Fibroblast of lung (primary cell): ENCODE results near the gene RANBP9. TPM values are rescaled to one million over a fixed set of nuclear protein-coding genes. Genes with fewer than 3 reads are reported as not detected.

Source experiments
- DNase-seq, 2 donors: peaks; one replicate each; pipeline versions ENCODE4 v3.0.0 to v3.0.0-alpha.2; 2010; ENCODE audit warnings: low read depth in 2 of 2
- H2AFZ ChIP-seq: 2 replicates; pipeline ENCODE4 v1.5.1; 2012; ENCODE audit warnings: low read length, control low read depth, inconsistent platforms
- H3K27ac ChIP-seq: 2 replicates; pipeline ENCODE4 v1.5.1; 2011; ENCODE audit warnings: low read length, control low read depth; ENCODE audit not compliant: insufficient read depth
- H3K27me3 ChIP-seq: 2 replicates; pipeline ENCODE4 v1.5.1; 2011; ENCODE audit warnings: mild to moderate bottlenecking, low read length; ENCODE audit not compliant: control insufficient read depth, insufficient read depth
- H3K36me3 ChIP-seq: 2 replicates; pipeline ENCODE4 v1.5.1; 2011; ENCODE audit warnings: low read length; ENCODE audit not compliant: control insufficient read depth, insufficient read depth
- H3K4me1 ChIP-seq: 2 replicates; pipeline ENCODE4 v1.5.1; 2011; ENCODE audit warnings: low read length; ENCODE audit not compliant: control insufficient read depth, insufficient read depth; ENCODE audit errors: extremely low read depth
- H3K4me2 ChIP-seq: 2 replicates; pipeline ENCODE4 v1.5.1; 2011; ENCODE audit warnings: low read length, control low read depth; ENCODE audit not compliant: insufficient read depth; ENCODE audit errors: extremely low read depth
- H3K4me3 ChIP-seq, 4 experiments: fragments of 200-600 bp in 1 of 4; sonication (generic) in 1 of 4; replicated peaks in 1 of 4; 2 replicates each; pipeline ENCODE4 v1.5.1; 2011 to 2016; ENCODE audit warnings: low read length in 4 of 4, low read depth in 3 of 4, mild to moderate bottlenecking in 3 of 4, control low read depth in 2 of 4, inconsistent platforms in 1 of 4, mixed read lengths in 1 of 4; ENCODE audit not compliant: insufficient read depth in 1 of 4; ENCODE audit errors: control extremely low read depth in 1 of 4
- H3K79me2 ChIP-seq: 2 replicates; pipeline ENCODE4 v1.5.1; 2012; ENCODE audit warnings: mild to moderate bottlenecking, low read length, inconsistent platforms; ENCODE audit not compliant: control insufficient read depth, insufficient read depth
- H3K9ac ChIP-seq: 2 replicates; pipeline ENCODE4 v1.5.1; 2011; ENCODE audit warnings: mild to moderate bottlenecking, low read length, control low read depth; ENCODE audit not compliant: insufficient read depth
- H3K9me3 ChIP-seq: 2 replicates; pipeline ENCODE4 v1.5.1; 2012; ENCODE audit warnings: low read depth, low read length; ENCODE audit not compliant: control insufficient read depth, insufficient read depth
- H4K20me1 ChIP-seq: 2 replicates; pipeline ENCODE4 v1.5.1; 2011; ENCODE audit warnings: low read length; ENCODE audit not compliant: control insufficient read depth, insufficient read depth; ENCODE audit errors: extremely low read depth
- CTCF ChIP-seq, 2 donors: IDR thresholded peaks in 1 of 2; conservative IDR thresholded peaks in 1 of 2; 1 replicate in 1 of 2; 2 replicates in 1 of 2; pipeline ENCODE4 v1.5.1; 2011 to 2012; ENCODE audit warnings: low read length in 2 of 2, control low read depth in 1 of 2, inconsistent platforms in 1 of 2, low read depth in 1 of 2, mild to moderate bottlenecking in 1 of 2
- EZH2 ChIP-seq: IDR thresholded peaks from 2 replicates; pipeline ENCODE4 v1.5.1; 2012; ENCODE audit warnings: low read length, control low read depth, mild to moderate bottlenecking; ENCODE audit errors: missing control alignments
- polyA plus RNA-seq, 2 donors: library from polyadenylated mRNA; depleted of rRNA in 1 of 2; stranded (reverse) in 1 of 2; unstranded in 1 of 2; fragments of >200 nt; gene quantifications; 2 replicates each; pipeline ENCODE4 v1.2.1, GENCODE V29; 2011 to 2012; ENCODE audit warnings: missing spikeins in 1 of 2
- total RNA-seq: library from RNA; depleted of rRNA; stranded (reverse); fragments of >200 nt; gene quantifications from 2 replicates; pipeline ENCODE4 v1.2.1, GENCODE V29; 2014

Gene RANBP9
- total and polyA plus RNA-seq, 2 donors (not counting 1 experiment from before 2014, with no cell fraction given): 46.7 to 48.7 TPM

GRCh38 chr6:13725052-13725451 lies 13.4 kb upstream of the RANBP9 start:
- TF ChIP-seq CTCF (conservative IDR thresholded peaks at IDR 0.05 in 1 of 2, IDR thresholded peaks at IDR 0.05 in 1 of 2; ENCODE audit: low read depth in 1 of 2, low read length in 2 of 2): no peak
- no peak for TF ChIP-seq EZH2
- no peak for DNase-seq
- H3K27ac ChIP-seq: no peak overlapping the region
- no peaks in the 10 kb centered on the region for H4K20me1 ChIP-seq
- no peak overlapping the region for H3K9ac ChIP-seq
- no peaks in the 10 kb centered on the region for H3K36me3 ChIP-seq
- no peaks in the 10 kb centered on the region for H3K27me3 ChIP-seq
- no peaks in the 10 kb centered on the region for H3K9me3 ChIP-seq
- H2AFZ ChIP-seq: no peak overlapping the region
- no peak overlapping the region for H3K4me3 ChIP-seq
- H3K4me1 ChIP-seq: peaks cover 2% of the 10 kb centered on the region
- H3K79me2 ChIP-seq: no peaks in the 10 kb centered on the region
- H3K4me2 ChIP-seq: no peak overlapping the region

GRCh38 chr6:13724182-13724581 lies 12.5 kb upstream of the RANBP9 start:
- H3K9me3 ChIP-seq: no peaks in the 10 kb centered on the region
- no peaks in the 10 kb centered on the region for H3K36me3 ChIP-seq
- H3K79me2 ChIP-seq: no peaks in the 10 kb centered on the region
- H3K27ac ChIP-seq: no peak overlapping the region
- H3K4me1 ChIP-seq: no peaks in the 10 kb centered on the region
- no peak overlapping the region for H3K9ac ChIP-seq
- H2AFZ ChIP-seq: no peak overlapping the region
- no peak overlapping the region for H3K4me3 ChIP-seq
- TF ChIP-seq EZH2: no peak
- no peak for TF ChIP-seq CTCF (conservative IDR thresholded peaks at IDR 0.05 in 1 of 2, IDR thresholded peaks at IDR 0.05 in 1 of 2; ENCODE audit: low read depth in 1 of 2, low read length in 2 of 2)
- H3K4me2 ChIP-seq: no peak overlapping the region
- DNase-seq: peak in 1 of 2 donors; percentile 22
- H4K20me1 ChIP-seq: no peaks in the 10 kb centered on the region
- H3K27me3 ChIP-seq: no peaks in the 10 kb centered on the region

GRCh38 chr6:13722880-13723279 lies 11.2 kb upstream of the RANBP9 start:
- no peak overlapping the region for H3K4me2 ChIP-seq
- H3K4me1 ChIP-seq: no peaks in the 10 kb centered on the region
- no peaks in the 10 kb centered on the region for H4K20me1 ChIP-seq
- H3K4me3 ChIP-seq: no peak overlapping the region
- no peak overlapping the region for H3K9ac ChIP-seq
- no peaks in the 10 kb centered on the region for H3K79me2 ChIP-seq
- no peaks in the 10 kb centered on the region for H3K36me3 ChIP-seq
- no peak overlapping the region for H2AFZ ChIP-seq
- no peaks in the 10 kb centered on the region for H3K27me3 ChIP-seq
- TF ChIP-seq EZH2: no peak
- TF ChIP-seq CTCF (conservative IDR thresholded peaks at IDR 0.05 in 1 of 2, IDR thresholded peaks at IDR 0.05 in 1 of 2; ENCODE audit: low read depth in 1 of 2, low read length in 2 of 2): no peak
- no peak for DNase-seq
- no peaks in the 10 kb centered on the region for H3K9me3 ChIP-seq
- no peak overlapping the region for H3K27ac ChIP-seq
